ENCODE results near the gene NDUFA12. TPM values are rescaled to one million over a fixed set of nuclear protein-coding genes. Genes with fewer than 3 reads are reported as not detected.

NDUFA12 gene
- total and polyA plus RNA-seq, 2 of the 13 experiments (the other 11 are each of a cell fraction or from before 2014, with no cell fraction given): 101 to 173 TPM

DNA sequence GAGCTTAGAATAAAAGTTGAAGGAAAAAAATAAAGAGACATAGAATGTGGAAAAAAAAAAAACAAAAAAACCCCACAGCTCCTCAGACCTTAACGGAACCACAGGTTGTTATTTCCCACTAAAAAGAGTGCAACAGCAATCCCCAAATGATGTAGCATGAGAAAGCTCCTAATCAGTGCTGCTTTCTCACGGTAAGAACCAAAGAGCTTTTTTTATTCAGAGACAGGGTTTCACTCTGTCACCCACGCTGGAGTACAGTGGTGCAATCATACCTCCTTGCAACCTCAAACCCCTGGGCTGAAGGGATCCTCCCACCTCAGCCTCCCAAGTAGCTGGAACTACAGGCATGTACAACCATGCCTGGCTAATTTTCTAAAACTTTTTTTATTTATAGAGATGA, 13.3 kb downstream of the NDUFA12 start:
- DNase-seq (ENCODE audit: low spot score) (no peak), ATAC-seq (no peak), FAIRE-seq (no peak)
- no peaks in the 10 kb centered on the region for H3K27me3 ChIP-seq (ENCODE audit: control insufficient read depth in 1 of 2, insufficient read depth in 2 of 2, low read length in 2 of 2)
- H4K20me1 ChIP-seq (ENCODE audit: insufficient read depth, low read length): no peaks in the 10 kb centered on the region
- no peak overlapping the region for H3K4me2 ChIP-seq (ENCODE audit: low read depth, low read length)
- H3K36me3 ChIP-seq (replicated peaks in 1 of 2; ENCODE audit: control insufficient read depth in 1 of 2, insufficient read depth in 2 of 2, low read length in 2 of 2): peaks cover 8 to 31% of the 10 kb centered on the region in 2 experiments
- no peaks in the 10 kb centered on the region for H3K9me3 ChIP-seq (ENCODE audit: low read length)
- no TSS peak for BruUV-seq (replicated peaks)
- in situ Hi-C loops (cut with HindIII; ENCODE audit: extremely low pct_ligation_motif_present, low pct_unique_long_range_greater_than_20kb): no loop called here
- H3K9ac ChIP-seq (ENCODE audit: insufficient read depth, low read depth, low read length): no peak overlapping the region
- CTCF ChIA-PET (ENCODE audit: low intra/inter-chr PET ratio, low total read pairs): no interaction called here
- no peak overlapping the region for H3K4me3 ChIP-seq (replicated peaks in 1 of 3; ENCODE audit: insufficient read depth in 1 of 3, low read depth in 2 of 3, low read length in 3 of 3)
- H3K27ac ChIP-seq (ENCODE audit: extremely low read length, insufficient read depth, low read length): no peak overlapping the region
- WGBS (ENCODE audit: low lambda C conversion rate): 93% methylated on average over 3 of the region's 3 CpGs
- intact Hi-C loops (cut with micrococcal nuclease; ENCODE audit: unreplicated experiment): no loop called here
- peaks cover 3% of the 10 kb centered on the region for H3K79me2 ChIP-seq (ENCODE audit: insufficient read depth, low read length)
- no peaks in the 10 kb centered on the region for H3K4me1 ChIP-seq (ENCODE audit: insufficient read depth, low read length)
- H2AFZ ChIP-seq (ENCODE audit: low read length): no peak overlapping the region
- POLR2A ChIA-PET: interaction anchor here (2.9 kb wide), 1 partner anchor 13 kb away, joined by 11 read pairs; the partner anchor contains the start of gene NDUFA12
- TF ChIP-seq ZZZ3 (CRISPR knock-in tag; IDR thresholded peaks at IDR 0.05; ENCODE audit: borderline replicate concordance) (no peak), CCAR2 (optimal IDR thresholded peaks at IDR 0.05; ENCODE audit: low read depth, low read length) (no peak), ZKSCAN1 (IDR thresholded peaks at IDR 0.05; ENCODE audit: low read length) (no peak), CCDC6 (CRISPR knock-in tag; IDR thresholded peaks at IDR 0.05) (no peak), ZMAT3 (CRISPR knock-in tag; conservative IDR thresholded peaks at IDR 0.05) (no peak), ZFP36L1 (CRISPR knock-in tag; IDR thresholded peaks at IDR 0.05) (no peak), ZBTB7B (CRISPR knock-in tag; IDR thresholded peaks at IDR 0.05) (no peak), ZNF660 (CRISPR knock-in tag; IDR thresholded peaks at IDR 0.05; ENCODE audit: borderline replicate concordance, low read depth) (no peak), RFX1 (IDR thresholded peaks at IDR 0.05) (no peak), ATF7-NPFF (CRISPR knock-in tag; IDR thresholded peaks at IDR 0.05; ENCODE audit: low read depth) (no peak), DMAP1 (CRISPR knock-in tag; IDR thresholded peaks at IDR 0.05) (no peak), ZNF513 (CRISPR knock-in tag; conservative IDR thresholded peaks at IDR 0.05) (no peak), ZNF180 (CRISPR knock-in tag; IDR thresholded peaks at IDR 0.05; ENCODE audit: borderline replicate concordance, low read depth) (no peak), THAP8 (CRISPR knock-in tag; IDR thresholded peaks at IDR 0.05; ENCODE audit: borderline replicate concordance) (no peak), ZNF7 (CRISPR knock-in tag; IDR thresholded peaks at IDR 0.05) (no peak), CBX2 (IDR thresholded peaks at IDR 0.05; ENCODE audit: low read depth, low read length) (no peak), CBX2 (CRISPR knock-in tag; IDR thresholded peaks at IDR 0.05; ENCODE audit: low read depth) (no peak)
- TF ChIP-seq, protein P1, sequence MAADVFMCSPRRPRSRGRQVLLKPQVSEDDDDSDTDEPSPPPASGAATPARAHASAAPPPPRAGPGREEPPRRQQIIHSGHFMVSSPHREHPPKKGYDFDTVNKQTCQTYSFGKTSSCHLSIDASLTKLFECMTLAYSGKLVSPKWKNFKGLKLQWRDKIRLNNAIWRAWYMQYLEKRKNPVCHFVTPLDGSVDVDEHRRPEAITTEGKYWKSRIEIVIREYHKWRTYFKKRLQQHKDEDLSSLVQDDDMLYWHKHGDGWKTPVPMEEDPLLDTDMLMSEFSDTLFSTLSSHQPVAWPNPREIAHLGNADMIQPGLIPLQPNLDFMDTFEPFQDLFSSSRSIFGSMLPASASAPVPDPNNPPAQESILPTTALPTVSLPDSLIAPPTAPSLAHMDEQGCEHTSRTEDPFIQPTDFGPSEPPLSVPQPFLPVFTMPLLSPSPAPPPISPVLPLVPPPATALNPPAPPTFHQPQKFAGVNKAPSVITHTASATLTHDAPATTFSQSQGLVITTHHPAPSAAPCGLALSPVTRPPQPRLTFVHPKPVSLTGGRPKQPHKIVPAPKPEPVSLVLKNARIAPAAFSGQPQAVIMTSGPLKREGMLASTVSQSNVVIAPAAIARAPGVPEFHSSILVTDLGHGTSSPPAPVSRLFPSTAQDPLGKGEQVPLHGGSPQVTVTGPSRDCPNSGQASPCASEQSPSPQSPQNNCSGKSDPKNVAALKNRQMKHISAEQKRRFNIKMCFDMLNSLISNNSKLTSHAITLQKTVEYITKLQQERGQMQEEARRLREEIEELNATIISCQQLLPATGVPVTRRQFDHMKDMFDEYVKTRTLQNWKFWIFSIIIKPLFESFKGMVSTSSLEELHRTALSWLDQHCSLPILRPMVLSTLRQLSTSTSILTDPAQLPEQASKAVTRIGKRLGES (CRISPR knock-in tag; IDR thresholded peaks at IDR 0.05; ENCODE audit: borderline replicate concordance): no peak
- TF ChIP-seq, protein P2, sequence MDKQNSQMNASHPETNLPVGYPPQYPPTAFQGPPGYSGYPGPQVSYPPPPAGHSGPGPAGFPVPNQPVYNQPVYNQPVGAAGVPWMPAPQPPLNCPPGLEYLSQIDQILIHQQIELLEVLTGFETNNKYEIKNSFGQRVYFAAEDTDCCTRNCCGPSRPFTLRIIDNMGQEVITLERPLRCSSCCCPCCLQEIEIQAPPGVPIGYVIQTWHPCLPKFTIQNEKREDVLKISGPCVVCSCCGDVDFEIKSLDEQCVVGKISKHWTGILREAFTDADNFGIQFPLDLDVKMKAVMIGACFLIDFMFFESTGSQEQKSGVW (CRISPR knock-in tag; IDR thresholded peaks at IDR 0.05; ENCODE audit: borderline replicate concordance): no peak
- TF ChIP-seq, protein P3, sequence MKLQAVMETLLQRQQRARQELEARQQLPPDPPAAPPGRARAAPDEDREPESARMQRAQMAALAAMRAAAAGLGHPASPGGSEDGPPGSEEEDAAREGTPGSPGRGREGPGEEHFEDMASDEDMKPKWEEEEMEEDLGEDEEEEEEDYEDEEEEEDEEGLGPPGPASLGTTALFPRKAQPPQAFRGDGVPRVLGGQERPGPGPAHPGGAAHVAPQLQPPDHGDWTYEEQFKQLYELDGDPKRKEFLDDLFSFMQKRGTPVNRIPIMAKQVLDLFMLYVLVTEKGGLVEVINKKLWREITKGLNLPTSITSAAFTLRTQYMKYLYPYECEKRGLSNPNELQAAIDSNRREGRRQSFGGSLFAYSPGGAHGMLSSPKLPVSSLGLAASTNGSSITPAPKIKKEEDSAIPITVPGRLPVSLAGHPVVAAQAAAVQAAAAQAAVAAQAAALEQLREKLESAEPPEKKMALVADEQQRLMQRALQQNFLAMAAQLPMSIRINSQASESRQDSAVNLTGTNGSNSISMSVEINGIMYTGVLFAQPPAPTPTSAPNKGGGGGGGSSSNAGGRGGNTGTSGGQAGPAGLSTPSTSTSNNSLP (IDR thresholded peaks at IDR 0.05; ENCODE audit: low read depth, low read length): no peak
